ENCODE results near the gene ZBTB12.
A peak's percentile ranks its signal among the peaks of the same experiment; 100 is the strongest.

The ZBTB12 gene

GRCh38 chr6:31897612-31898382 is 4.1 kb downstream of the ZBTB12 start, which contains the start of gene EHMT2:
Gene EHMT2, minus strand, starts transcription at chr6:31897698. Its CDS starts 21 bp downstream, at chr6:31897677.
- peak within 1 kb of the TSS; percentile 98 for H3K4me3 ChIP-seq (replicated peaks; ENCODE audit: low read depth, low read length)
- no peak for TF ChIP-seq CTCF (IDR thresholded peaks at IDR 0.05; ENCODE audit: low read length, missing control alignments)
- DNase-seq (ENCODE audit: low read depth), result peak; percentile 76

GRCh38 chr6:31896856-31897611 is 4.9 kb downstream of the ZBTB12 start:
- DNase-seq (ENCODE audit: low read depth), result no peak
- no peak for TF ChIP-seq CTCF (IDR thresholded peaks at IDR 0.05; ENCODE audit: low read length, missing control alignments)
- peak overlapping the region; percentile 98 for H3K4me3 ChIP-seq (replicated peaks; ENCODE audit: low read depth, low read length)

DNA sequence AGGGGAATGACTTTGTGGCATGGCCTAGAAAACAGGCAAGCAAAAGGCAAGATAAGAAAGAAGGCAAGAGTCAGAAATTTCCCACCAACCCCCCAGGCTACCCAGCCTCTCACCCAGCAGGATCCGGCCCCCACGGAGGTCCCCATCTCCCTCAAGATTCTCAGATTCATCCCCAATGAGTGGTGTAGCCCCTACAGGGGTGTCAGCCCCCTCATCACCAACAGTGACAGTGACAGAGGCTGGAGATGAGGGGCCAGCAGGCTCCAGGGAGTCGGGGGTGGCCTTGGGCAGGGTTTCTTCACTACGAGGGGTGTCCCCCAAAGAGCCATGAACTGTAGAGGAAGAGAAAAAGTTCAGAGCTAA is 5.4 kb downstream of the ZBTB12 start:
- H3K4me3 ChIP-seq (replicated peaks; ENCODE audit: low read depth, low read length), result peak overlapping the region; percentile 98
- TF ChIP-seq CTCF (IDR thresholded peaks at IDR 0.05; ENCODE audit: low read length, missing control alignments), result no peak
- no peak for DNase-seq (ENCODE audit: low read depth)

GRCh38 chr6:31892821-31893220 is 9.1 kb downstream of the ZBTB12 start:
- no peak for TF ChIP-seq CTCF (IDR thresholded peaks at IDR 0.05; ENCODE audit: low read length, missing control alignments)

DNA sequence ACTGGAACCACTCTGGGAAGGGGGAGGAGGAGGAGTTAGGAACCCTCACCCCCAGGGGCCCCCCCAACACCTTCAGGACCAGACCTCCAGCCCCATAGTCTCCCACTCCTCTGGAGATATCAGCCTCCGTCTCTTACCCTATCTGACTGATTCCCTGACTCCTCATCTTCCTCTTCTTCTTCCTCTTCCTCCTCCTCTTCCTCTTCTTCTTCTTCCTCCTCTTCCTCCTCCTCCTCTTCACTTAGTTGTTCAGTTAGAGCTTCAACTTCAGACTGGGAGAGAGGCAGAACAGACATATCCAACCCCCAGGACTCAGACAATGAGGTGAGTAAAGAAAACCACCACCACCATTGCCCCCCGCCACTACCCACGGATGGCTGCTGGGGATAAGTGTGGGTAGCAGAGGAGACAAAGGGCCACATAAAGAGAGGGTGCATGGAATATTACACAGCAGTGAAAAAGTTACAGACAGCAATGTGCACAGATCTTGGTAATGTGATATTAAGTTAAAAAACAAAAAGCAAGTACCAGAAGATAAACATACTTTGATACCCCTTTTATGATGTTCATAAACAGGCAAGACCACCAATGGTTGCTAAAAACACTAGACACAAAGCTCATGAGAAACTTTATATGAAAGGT is 12.4 kb downstream of the ZBTB12 start:
- DNase-seq (ENCODE audit: low read depth), result no peak
- H3K4me3 ChIP-seq (replicated peaks; ENCODE audit: low read depth, low read length), result no peak overlapping the region
- no peak for TF ChIP-seq CTCF (IDR thresholded peaks at IDR 0.05; ENCODE audit: low read length, missing control alignments)

More at GRCh38 chr6:31892821-31893220, 9.1 kb downstream of the ZBTB12 start:
- DNase-seq (ENCODE audit: low read depth), result no peak
- H3K4me3 ChIP-seq (replicated peaks; ENCODE audit: low read depth, low read length), result no peak overlapping the region

GRCh38 chr6:31888276-31889258 is 13.3 kb downstream of the ZBTB12 start:
- TF ChIP-seq CTCF (IDR thresholded peaks at IDR 0.05; ENCODE audit: low read length, missing control alignments), result peak; percentile 70
- DNase-seq (ENCODE audit: low read depth), result peak; percentile 14
- no peak overlapping the region for H3K4me3 ChIP-seq (replicated peaks; ENCODE audit: low read depth, low read length)

Data from fibroblast of pulmonary artery (primary cell).